ENCODE measurements around the gene CDH10.

Gene CDH10

DNA sequence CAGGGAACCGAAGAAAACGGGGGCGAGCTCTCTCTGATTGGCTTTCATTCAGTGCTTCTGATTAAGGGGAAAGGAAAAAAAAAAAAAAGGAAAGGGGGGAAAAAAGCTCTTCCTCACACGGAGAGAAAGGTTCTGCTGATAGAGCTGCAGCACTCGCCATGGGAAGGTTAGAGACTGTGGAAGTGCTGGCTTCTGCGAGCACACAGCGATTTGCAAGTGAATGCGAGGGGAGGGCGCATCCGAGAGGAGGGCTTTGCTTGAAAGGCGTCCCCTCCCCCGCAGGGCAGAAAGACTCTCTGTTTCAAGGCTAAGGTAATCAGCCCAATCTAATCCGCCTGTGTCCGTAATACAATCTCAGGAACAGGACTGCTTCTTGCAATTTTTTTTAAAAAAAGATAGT lies at the start of gene CDH10:
CDH10 (minus strand) TSS at position 218 of the 400 bp plus-strand sequence. CDS start 51,488 bp downstream, outside the sequence.
- no peak for TF ChIP-seq EZH2 (IDR thresholded peaks at IDR 0.05; ENCODE audit: borderline replicate concordance, low read length)
- TF ChIP-seq, protein P1, sequence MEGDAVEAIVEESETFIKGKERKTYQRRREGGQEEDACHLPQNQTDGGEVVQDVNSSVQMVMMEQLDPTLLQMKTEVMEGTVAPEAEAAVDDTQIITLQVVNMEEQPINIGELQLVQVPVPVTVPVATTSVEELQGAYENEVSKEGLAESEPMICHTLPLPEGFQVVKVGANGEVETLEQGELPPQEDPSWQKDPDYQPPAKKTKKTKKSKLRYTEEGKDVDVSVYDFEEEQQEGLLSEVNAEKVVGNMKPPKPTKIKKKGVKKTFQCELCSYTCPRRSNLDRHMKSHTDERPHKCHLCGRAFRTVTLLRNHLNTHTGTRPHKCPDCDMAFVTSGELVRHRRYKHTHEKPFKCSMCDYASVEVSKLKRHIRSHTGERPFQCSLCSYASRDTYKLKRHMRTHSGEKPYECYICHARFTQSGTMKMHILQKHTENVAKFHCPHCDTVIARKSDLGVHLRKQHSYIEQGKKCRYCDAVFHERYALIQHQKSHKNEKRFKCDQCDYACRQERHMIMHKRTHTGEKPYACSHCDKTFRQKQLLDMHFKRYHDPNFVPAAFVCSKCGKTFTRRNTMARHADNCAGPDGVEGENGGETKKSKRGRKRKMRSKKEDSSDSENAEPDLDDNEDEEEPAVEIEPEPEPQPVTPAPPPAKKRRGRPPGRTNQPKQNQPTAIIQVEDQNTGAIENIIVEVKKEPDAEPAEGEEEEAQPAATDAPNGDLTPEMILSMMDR (IDR thresholded peaks at IDR 0.05; ENCODE audit: low read length), result no peak
- Histone ChIP-seq H3K4me3 (ENCODE audit: low read depth, low read length, poor library complexity, severe bottlenecking) (no peak within 1 kb of the TSS), H3K9ac (ENCODE audit: low read length) (no peak within 1 kb of the TSS), H3K27ac (ENCODE audit: low read depth, low read length, poor library complexity, severe bottlenecking) (no peak within 1 kb of the TSS), H4K20me1 (ENCODE audit: insufficient read depth, low read length) (no peaks in the 10 kb centered on the region), H3K4me1 (ENCODE audit: insufficient read depth, low read length, severe bottlenecking) (no peaks in the 10 kb centered on the region), H3F3A (ENCODE audit: insufficient read depth, low read length) (no peaks in the 10 kb centered on the region), H3K79me2 (ENCODE audit: insufficient read depth, low read length) (no peaks in the 10 kb centered on the region), H3K4me2 (ENCODE audit: low read length) (no peak within 1 kb of the TSS), H3K9me3 (ENCODE audit: low read length) (no peaks in the 10 kb centered on the region), H3K27me3 (ENCODE audit: insufficient read depth, low read length) (no peaks in the 10 kb centered on the region), H3K9me2 (ENCODE audit: low read depth, low read length) (no peaks in the 10 kb centered on the region), H3K36me3 (ENCODE audit: insufficient read depth, low read length) (no peaks in the 10 kb centered on the region), H2AFZ (ENCODE audit: low read length) (no peak within 1 kb of the TSS)

DNA sequence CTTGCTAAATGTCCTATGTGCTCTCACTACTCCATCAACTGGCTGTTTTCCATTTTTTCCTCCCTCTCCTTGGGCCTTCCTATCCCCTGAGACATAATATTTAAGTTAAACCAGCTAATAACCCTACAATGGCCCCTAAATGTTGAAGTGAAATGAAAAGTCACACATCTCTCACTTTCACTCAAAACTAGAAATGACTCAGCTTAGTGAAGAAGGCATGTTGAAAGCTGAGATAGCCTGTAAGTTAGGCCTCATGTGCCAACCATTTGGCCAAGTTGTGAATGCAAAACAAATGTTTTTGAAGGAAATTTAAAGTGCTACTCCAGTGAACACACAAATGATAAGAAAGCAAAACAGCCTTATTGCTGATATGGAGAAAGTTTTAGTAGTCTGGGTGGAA lies 48.8 kb upstream of the CDH10 start:
- H3K9ac ChIP-seq (ENCODE audit: low read length), result no peak overlapping the region
- no peak overlapping the region for H3K27ac ChIP-seq (ENCODE audit: low read depth, low read length, poor library complexity, severe bottlenecking)

DNA sequence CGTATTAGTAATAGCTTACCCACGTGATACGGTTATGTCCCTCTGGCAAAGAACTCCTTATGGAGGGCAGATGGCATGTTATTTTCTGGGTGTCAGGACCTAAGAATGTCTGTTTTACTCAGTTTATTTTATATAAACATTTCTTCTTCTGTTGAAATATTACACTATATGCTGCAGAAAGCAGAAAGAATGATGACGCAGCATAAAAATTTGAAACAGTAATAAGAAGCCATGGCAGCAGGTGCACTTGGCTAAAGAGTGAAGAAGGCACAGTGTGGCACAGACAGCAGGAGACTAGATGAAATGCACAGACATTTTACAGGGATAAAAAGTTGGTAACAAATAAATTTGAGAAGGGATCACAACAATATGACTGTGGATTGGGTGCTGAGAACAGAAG lies 46.3 kb upstream of the CDH10 start:
- Histone ChIP-seq H3K4me1 (ENCODE audit: insufficient read depth, low read length, severe bottlenecking) (no peaks in the 10 kb centered on the region), H2AFZ (ENCODE audit: low read length) (no peak overlapping the region), H3F3A (ENCODE audit: insufficient read depth, low read length) (no peaks in the 10 kb centered on the region), H4K20me1 (ENCODE audit: insufficient read depth, low read length) (no peaks in the 10 kb centered on the region), H3K79me2 (ENCODE audit: insufficient read depth, low read length) (no peaks in the 10 kb centered on the region), H3K9me2 (ENCODE audit: low read depth, low read length) (no peaks in the 10 kb centered on the region), H3K27me3 (ENCODE audit: insufficient read depth, low read length) (no peaks in the 10 kb centered on the region), H3K36me3 (ENCODE audit: insufficient read depth, low read length) (no peaks in the 10 kb centered on the region), H3K4me3 (ENCODE audit: low read depth, low read length, poor library complexity, severe bottlenecking) (no peak overlapping the region), H3K9ac (ENCODE audit: low read length) (no peak overlapping the region), H3K27ac (ENCODE audit: low read depth, low read length, poor library complexity, severe bottlenecking) (no peak overlapping the region), H3K9me3 (ENCODE audit: low read length) (no peaks in the 10 kb centered on the region), H3K4me2 (ENCODE audit: low read length) (no peak overlapping the region)
- TF ChIP-seq EZH2 (IDR thresholded peaks at IDR 0.05; ENCODE audit: borderline replicate concordance, low read length), result no peak
- TF ChIP-seq, protein P1 (IDR thresholded peaks at IDR 0.05; ENCODE audit: low read length), result no peak

More for the DNA sequence above, 48.8 kb upstream of the CDH10 start:
- Histone ChIP-seq H3F3A (ENCODE audit: insufficient read depth, low read length) (no peaks in the 10 kb centered on the region), H3K36me3 (ENCODE audit: insufficient read depth, low read length) (no peaks in the 10 kb centered on the region), H3K4me3 (ENCODE audit: low read depth, low read length, poor library complexity, severe bottlenecking) (no peak overlapping the region), H3K79me2 (ENCODE audit: insufficient read depth, low read length) (no peaks in the 10 kb centered on the region), H3K4me1 (ENCODE audit: insufficient read depth, low read length, severe bottlenecking) (no peaks in the 10 kb centered on the region), H2AFZ (ENCODE audit: low read length) (no peak overlapping the region), H4K20me1 (ENCODE audit: insufficient read depth, low read length) (no peaks in the 10 kb centered on the region), H3K9me2 (ENCODE audit: low read depth, low read length) (no peaks in the 10 kb centered on the region), H3K4me2 (ENCODE audit: low read length) (no peak overlapping the region), H3K27me3 (ENCODE audit: insufficient read depth, low read length) (no peaks in the 10 kb centered on the region), H3K9me3 (ENCODE audit: low read length) (no peaks in the 10 kb centered on the region)
- no peak for TF ChIP-seq EZH2 (IDR thresholded peaks at IDR 0.05; ENCODE audit: borderline replicate concordance, low read length)
- TF ChIP-seq, protein P1 (IDR thresholded peaks at IDR 0.05; ENCODE audit: low read length), result no peak

All from OCI-LY1 (cell line).